Esophagus squamous epithelium (tissue), 5 donors: ENCODE measurements around the gene SPACA6. TPM values are rescaled to one million over a fixed set of nuclear protein-coding genes. Genes with fewer than 3 reads are reported as not detected.

Experiments used
- DNase-seq: peaks from one replicate; lab custom pipeline; 2025; lab: John Stamatoyannopoulos, UW
- H3K27ac ChIP-seq, 4 donors: fragments of 200-600 bp; sonication (generic); one replicate each; pipeline ENCODE4 v1.5.1; 2016 to 2019; ENCODE audit warnings: mild to moderate bottlenecking in 1 of 4
- H3K27me3 ChIP-seq, 4 donors: fragments of 200-600 bp; sonication (generic); 1 replicate in 3 of 4; 2 replicates in 1 of 4; pipeline versions ENCODE4 v1.5.1 to v1.6.0; 2017 to 2021; ENCODE audit warnings: antibody characterized with exemption in 1 of 4
- H3K36me3 ChIP-seq, 3 donors: fragments of 200-600 bp; sonication (generic); one replicate each; pipeline ENCODE4 v1.5.1; 2016 to 2019
- H3K4me1 ChIP-seq, 3 donors: fragments of 200-600 bp; sonication (generic); one replicate each; pipeline ENCODE4 v1.5.1; 2017 to 2019
- H3K4me3 ChIP-seq, 4 donors: fragments of 200-600 bp; sonication (generic); 1 replicate in 3 of 4; 2 replicates in 1 of 4; pipeline ENCODE4 v1.5.1; 2016 to 2019; ENCODE audit warnings: mild to moderate bottlenecking in 2 of 4, moderate library complexity in 1 of 4
- H3K9me3 ChIP-seq, 3 donors: fragments of 200-600 bp; sonication (generic); one replicate each; pipeline ENCODE4 v1.5.1; 2016 to 2019
- POLR2A ChIP-seq, 4 donors: fragments of 450-650 bp; IDR thresholded peaks; one replicate each; pipeline ENCODE4 v1.6.1; 2017; ENCODE audit warnings: antibody characterized with exemption in 4 of 4, mild to moderate bottlenecking in 4 of 4, moderate library complexity in 3 of 4
- WGBS, 2 donors: methylation state at CpG; one replicate each; pipeline ENCODE4 v1.1.5; 2018; 5-methylcytosine and 5-hydroxymethylcytosine counted together
- intact Hi-C: fragments of 100-400 bp; cut with DNase I; formaldehyde crosslinking; loops from one replicate; pipeline ENCODE4 v1.15.0; 2022
- total RNA-seq, 4 donors: library from RNA; depleted of rRNA; stranded (reverse); fragments of >200 nt; gene quantifications; one replicate each; pipeline ENCODE4 v1.1.0, GENCODE V29; 2016
- TF ChIP-seq, protein P1 (sequence below), 6 experiments: fragments of 450-650 bp in 4 of 6; fragments of 200-600 bp in 2 of 6; sonication (generic) in 2 of 6; IDR thresholded peaks; one replicate each; pipeline ENCODE4 v1.5.1; 2016 to 2019; ENCODE audit warnings: antibody characterized with exemption in 6 of 6, mild to moderate bottlenecking in 4 of 6, moderate library complexity in 4 of 6
- donor health status: DM: yes; HTN: yes; CAD: no.

SPACA6 gene
- total RNA-seq, 4 donors from 2014 or later, result 2.8 to 7.9 (median 4.8) TPM

DNA sequence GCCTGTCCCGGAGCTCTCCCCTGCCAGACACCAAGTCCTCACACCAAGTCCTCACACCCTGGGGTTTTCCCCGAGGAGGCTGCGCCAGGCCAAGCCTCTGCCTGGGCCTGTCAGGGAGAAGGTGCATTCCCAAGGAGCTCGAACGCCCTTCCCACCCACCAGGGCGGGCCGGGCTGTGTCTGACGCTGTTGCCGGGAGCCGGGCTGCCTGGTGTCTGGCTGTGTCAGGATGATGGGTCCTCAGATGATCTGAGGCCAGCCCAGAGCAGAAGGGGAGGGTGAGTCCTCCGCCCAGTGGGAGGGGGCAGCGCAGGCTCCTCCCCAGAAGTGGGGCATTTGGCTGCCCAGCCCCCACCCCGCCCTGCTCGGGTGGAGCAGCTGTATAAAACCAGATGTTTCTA is 32.9 kb downstream of the SPACA6 start:
- H3K36me3 ChIP-seq, result no peaks in the 10 kb centered on the region
- peaks cover 0 to 35% (median 11%) of the 10 kb centered on the region in 3 donors for H3K4me1 ChIP-seq
- H3K4me3 ChIP-seq, result no peak overlapping the region
- intact Hi-C loops, result no loop called here
- no peak for DNase-seq
- WGBS, 2 donors, result 8 to 25% methylated on average over 1 to 2 of the region's 14 CpGs
- TF ChIP-seq, protein P1, sequence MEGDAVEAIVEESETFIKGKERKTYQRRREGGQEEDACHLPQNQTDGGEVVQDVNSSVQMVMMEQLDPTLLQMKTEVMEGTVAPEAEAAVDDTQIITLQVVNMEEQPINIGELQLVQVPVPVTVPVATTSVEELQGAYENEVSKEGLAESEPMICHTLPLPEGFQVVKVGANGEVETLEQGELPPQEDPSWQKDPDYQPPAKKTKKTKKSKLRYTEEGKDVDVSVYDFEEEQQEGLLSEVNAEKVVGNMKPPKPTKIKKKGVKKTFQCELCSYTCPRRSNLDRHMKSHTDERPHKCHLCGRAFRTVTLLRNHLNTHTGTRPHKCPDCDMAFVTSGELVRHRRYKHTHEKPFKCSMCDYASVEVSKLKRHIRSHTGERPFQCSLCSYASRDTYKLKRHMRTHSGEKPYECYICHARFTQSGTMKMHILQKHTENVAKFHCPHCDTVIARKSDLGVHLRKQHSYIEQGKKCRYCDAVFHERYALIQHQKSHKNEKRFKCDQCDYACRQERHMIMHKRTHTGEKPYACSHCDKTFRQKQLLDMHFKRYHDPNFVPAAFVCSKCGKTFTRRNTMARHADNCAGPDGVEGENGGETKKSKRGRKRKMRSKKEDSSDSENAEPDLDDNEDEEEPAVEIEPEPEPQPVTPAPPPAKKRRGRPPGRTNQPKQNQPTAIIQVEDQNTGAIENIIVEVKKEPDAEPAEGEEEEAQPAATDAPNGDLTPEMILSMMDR (IDR thresholded peaks at IDR 0.05), result no peak
- TF ChIP-seq POLR2A (IDR thresholded peaks at IDR 0.05), result no peak
- H3K27me3 ChIP-seq, result peaks cover 0 to 95% (median 0%) of the 10 kb centered on the region in 4 donors
- peak overlapping the region in 3 of 4 donors; percentile 13 to 47 (median 45) for H3K27ac ChIP-seq
- H3K9me3 ChIP-seq, result peaks cover 0 to 11% (median 3%) of the 10 kb centered on the region in 3 donors

DNA sequence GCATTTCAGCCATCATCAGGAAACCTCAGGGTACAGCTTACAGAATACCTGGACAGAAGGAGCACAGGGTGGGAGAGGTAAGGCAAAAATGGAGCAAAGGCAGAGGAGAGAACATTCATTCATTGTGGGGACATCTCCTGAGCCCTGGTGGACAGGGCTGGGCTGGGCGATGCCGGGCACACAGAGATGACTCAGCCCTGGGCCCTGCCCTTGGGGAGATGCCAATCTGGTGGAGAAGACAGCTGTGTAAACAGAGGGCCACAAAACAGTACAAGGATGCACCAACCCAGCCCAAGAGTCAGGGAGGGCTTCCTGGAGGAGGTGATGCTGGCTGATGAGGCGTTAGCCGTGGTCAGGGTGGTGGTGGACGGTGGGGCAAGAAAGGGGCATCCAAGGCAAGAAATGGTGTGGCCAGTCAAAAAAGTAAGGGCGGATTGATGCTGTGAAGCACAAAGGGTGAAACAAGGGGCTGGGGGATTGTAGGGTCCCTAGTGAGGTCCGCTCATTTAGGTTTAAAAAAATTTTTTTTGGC is 34.3 kb downstream of the SPACA6 start:
- Histone ChIP-seq H3K4me1 (peaks cover 0 to 35% (median 11%) of the 10 kb centered on the region in 3 donors), H3K27me3 (peaks cover 0 to 85% (median 0%) of the 10 kb centered on the region in 4 donors), H3K9me3 (peaks cover 0 to 14% (median 3%) of the 10 kb centered on the region in 3 donors), H3K27ac (no peak overlapping the region), H3K4me3 (no peak overlapping the region), H3K36me3 (no peaks in the 10 kb centered on the region)
- intact Hi-C loops, result no loop called here
- no peak for DNase-seq
- TF ChIP-seq, protein P1 (IDR thresholded peaks at IDR 0.05), result peak in 1 of 6 experiments; percentile 13
- no peak for TF ChIP-seq POLR2A (IDR thresholded peaks at IDR 0.05)
- WGBS, 2 donors, result 68 to 79% methylated on average over 5 to 7 of the region's 7 CpGs

DNA sequence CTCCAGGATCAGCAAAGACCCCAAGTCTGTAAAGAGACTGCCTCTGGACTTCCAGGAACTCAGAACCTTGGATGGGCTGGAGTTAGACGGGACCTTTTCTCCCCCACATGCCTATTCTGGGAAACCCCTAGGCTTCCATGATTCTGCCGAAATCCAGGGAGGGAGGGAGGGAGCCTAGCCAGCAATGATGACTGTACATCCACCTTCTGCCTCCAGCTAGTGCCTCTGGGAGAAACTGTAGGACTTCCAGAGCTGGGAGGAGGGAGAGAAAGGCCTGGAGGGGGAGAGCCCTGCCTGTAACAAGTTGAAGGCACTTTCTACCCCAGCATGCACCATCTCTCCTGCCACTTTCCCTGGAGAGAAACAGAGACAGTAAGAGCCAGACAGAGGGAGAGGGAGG is 36.7 kb downstream of the SPACA6 start:
- H3K4me1 ChIP-seq, result peaks cover 0 to 25% (median 11%) of the 10 kb centered on the region in 3 donors
- 18 to 30% methylated on average over 2 of the region's 2 CpGs for WGBS, 2 donors
- H3K27me3 ChIP-seq, result peaks cover 0 to 80% (median 0%) of the 10 kb centered on the region in 4 donors
- peaks cover 0 to 14% (median 3%) of the 10 kb centered on the region in 3 donors for H3K9me3 ChIP-seq
- H3K4me3 ChIP-seq, result no peak overlapping the region
- no peak overlapping the region for H3K27ac ChIP-seq
- H3K36me3 ChIP-seq, result no peaks in the 10 kb centered on the region
- no peak for DNase-seq
- no peak for TF ChIP-seq POLR2A (IDR thresholded peaks at IDR 0.05)
- TF ChIP-seq, protein P1 (IDR thresholded peaks at IDR 0.05), result no peak
- intact Hi-C loops, result no loop called here

DNA sequence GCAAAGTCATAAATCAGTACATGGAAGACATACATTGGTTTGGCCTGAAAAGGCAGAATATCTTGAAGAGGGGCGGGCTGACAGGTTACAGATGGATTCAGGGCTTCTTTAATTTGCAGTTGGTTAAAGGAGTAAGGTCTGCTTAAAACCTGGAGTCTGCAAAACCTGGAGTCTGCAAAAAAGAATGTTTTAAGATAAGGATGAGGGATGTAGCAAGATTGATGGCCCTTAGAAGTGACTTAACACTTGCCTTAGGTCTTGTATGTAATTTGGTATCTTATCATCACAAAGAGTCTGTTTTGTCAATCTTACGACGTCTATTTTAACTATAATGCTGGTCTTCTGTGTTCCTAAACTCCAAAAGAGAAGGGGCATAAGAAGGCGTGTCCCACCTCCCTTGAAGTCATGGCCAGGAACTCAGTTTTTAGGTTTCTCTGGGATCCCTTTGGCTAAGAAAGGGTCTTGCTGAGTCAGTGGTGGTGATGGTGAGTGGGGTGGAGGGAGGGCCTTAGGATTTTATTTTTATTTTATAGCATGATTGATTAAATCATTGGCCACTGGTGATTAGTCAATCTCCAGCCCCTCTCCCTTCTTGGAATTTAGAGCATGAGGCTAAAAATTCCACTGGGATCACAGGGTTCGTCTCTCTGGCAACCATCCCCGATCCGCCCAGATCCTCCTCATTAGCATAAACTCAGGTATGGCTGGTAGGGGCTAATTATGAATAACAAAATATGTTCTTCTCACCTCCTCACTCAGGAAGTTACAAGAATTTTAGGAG is 40.8 kb downstream of the SPACA6 start:
- no peak for TF ChIP-seq POLR2A (IDR thresholded peaks at IDR 0.05)
- TF ChIP-seq, protein P1 (IDR thresholded peaks at IDR 0.05), result no peak
- Histone ChIP-seq H3K4me1 (no peaks in the 10 kb centered on the region), H3K27ac (no peak overlapping the region), H3K9me3 (peaks cover 0 to 14% (median 3%) of the 10 kb centered on the region in 3 donors), H3K36me3 (no peaks in the 10 kb centered on the region), H3K27me3 (peaks cover 0 to 60% (median 0%) of the 10 kb centered on the region in 4 donors), H3K4me3 (no peak overlapping the region)
- no peak for DNase-seq
- 59 to 69% methylated on average over 7 of the region's 7 CpGs for WGBS, 2 donors
- intact Hi-C loops, result no loop called here
